Ovary (tissue), 10 donors: ENCODE results near the gene NCAPH2. TPM values are rescaled to one million over a fixed set of nuclear protein-coding genes. Genes with fewer than 3 reads are reported as not detected.

Experiments used
- DNase-seq, 5 donors: peaks; one replicate each; pipeline ENCODE4 v3.0.0-alpha.2; 2019 to 2020
- H3K27ac ChIP-seq, 2 donors: fragments of 200-600 bp; one replicate each; pipeline versions ENCODE4 v1.5.1 to v1.8.0; 2019 to 2022
- H3K27me3 ChIP-seq: fragments of 200-600 bp; one replicate; pipeline ENCODE4 v1.8.0; 2022
- H3K36me3 ChIP-seq: fragments of 200-600 bp; sonication (generic); one replicate; pipeline ENCODE4 v1.5.1; 2019
- H3K4me1 ChIP-seq: one replicate; pipeline ENCODE4 v1.8.1; 2013; ENCODE audit warnings: mild to moderate bottlenecking, moderate library complexity; ENCODE audit not compliant: insufficient read depth
- H3K4me3 ChIP-seq: fragments of 200-600 bp; sonication (generic); one replicate; pipeline ENCODE4 v1.5.1; 2017
- H3K9me3 ChIP-seq, 2 donors: fragments of 200-600 bp in 1 of 2; sonication (generic) in 1 of 2; one replicate each; pipeline versions ENCODE4 v1.5.1 to v1.8.1; 2013 to 2019; ENCODE audit warnings: mild to moderate bottlenecking in 1 of 2, moderate library complexity in 1 of 2
- CTCF ChIP-seq, 3 donors: fragments of 450-650 bp in 2 of 3; fragments of 200-600 bp in 1 of 3; IDR thresholded peaks; one replicate each; pipeline versions ENCODE4 v1.5.1 to v1.8.0; 2016 to 2022; ENCODE audit warnings: antibody characterized with exemption in 3 of 3, mild to moderate bottlenecking in 1 of 3
- EP300 ChIP-seq: sonication (generic); formaldehyde crosslinking; IDR thresholded peaks from one replicate; pipeline ENCODE4 v1.6.1; 2017; ENCODE audit warnings: antibody characterized with exemption
- POLR2A ChIP-seq: fragments of 450-650 bp; IDR thresholded peaks from one replicate; pipeline ENCODE4 v1.6.1; 2017; ENCODE audit warnings: antibody characterized with exemption, mild to moderate bottlenecking, moderate library complexity
- whole genome bisulfite sequencing, 3 donors: extraction: QIAGEN DNeasy Blood & Tissue Kit in 1 of 3; methylation state at CpG; one replicate each; pipeline versions ENCODE4 v1.1.5 to v1.1.7; 2013 to 2017; 5-methylcytosine and 5-hydroxymethylcytosine counted together
- intact Hi-C, 4 donors: fragments of 100-400 bp; cut with DNase I; formaldehyde crosslinking; loops; one replicate each; pipeline versions ENCODE4 v1.11.0 to v1.15.1; 2022 to 2023
- long read RNA-seq, 3 donors: library from polyadenylated mRNA in 2 of 3; unstranded in 2 of 3; transcript quantifications; one replicate each; pipeline ENCODE4 v2.0.0 and lab custom pipeline, GENCODE V29; 2021 to 2026
- polyA plus RNA-seq, 2 donors: library from polyadenylated mRNA; stranded (reverse); fragments of 200-250 nt in 1 of 2; fragments of 350-450 nt in 1 of 2; fragmentation: Illumina TruSeq in 1 of 2; extraction: RNeasy Lipid Tissue Mini Kit (QIAGEN cat#74804) in 1 of 2; gene quantifications; one replicate each; pipeline ENCODE4 v1.2.3, GENCODE V29; 2013 to 2014
- total RNA-seq, 7 donors: library from RNA; depleted of rRNA in 2 of 7; stranded (reverse); fragments of >200 nt in 2 of 7; fragmentation: NEBNext Ultra II Directional in 3 of 7; extraction: Animal tissue kit (Norgen Biotek cat#: 25700) in 3 of 7; gene quantifications; one replicate each; pipeline versions ENCODE4 v1.1.0 to v1.2.4, GENCODE V29; 2016 to 2023
- donor health status: DM: no; HTN: no; CAD: no; lungs with moderate emphysema.
- donor health status: DM: no; HTN: no; CAD: no.
- donor health status: Bipolar disorder and iron deficiency.
- donor health status: DM: yes; HTN: yes; CAD: no.
- donor health status: DM: no; HTN: no; CAD: no.
- donor health status: DM: yes; HTN: yes; CAD: no.

NCAPH2 gene
- 10 to 100 TPM; 37.1 to 61.5 (median 53.7) TPM for total RNA-seq
- 10 to 100 TPM; 11.5 to 49.0 TPM for polyA plus RNA-seq
- long read RNA-seq, donor 1, transcript NCAPH2-201 (20 exons, 1,996 nt): minor isoform, 39 of 404 reads
- long read RNA-seq, donor 1, transcript NCAPH2-205 (20 exons, 2,037 nt): major isoform, 262 of 404 reads
- long read RNA-seq, donor 1, partial matches to known transcripts: 26 of 404 reads
- long read RNA-seq, donor 1, other reads (novel, unspliced or antisense): 76 of 404 reads
- long read RNA-seq, donor 2, transcript NCAPH2-205 (20 exons, 2,037 nt): major isoform, 7 of 57 reads
- long read RNA-seq, donor 2, partial matches to known transcripts: 48 of 57 reads
- long read RNA-seq, donor 2, other reads (novel, unspliced or antisense): 0 of 57 reads
- long read RNA-seq, donor 3, transcript NCAPH2-205 (20 exons, 2,037 nt): major isoform, 73 of 139 reads
- long read RNA-seq, donor 3, transcript NCAPH2-201 (20 exons, 1,996 nt): minor isoform, 6 of 139 reads
- long read RNA-seq, donor 3, partial matches to known transcripts: 10 of 139 reads
- long read RNA-seq, donor 3, other reads (novel, unspliced or antisense): 49 of 139 reads

- no peaks in the 10 kb centered on the region for H3K27me3 ChIP-seq
- peak within 1 kb of the TSS; percentile 81 for H3K4me3 ChIP-seq
- H3K27ac ChIP-seq: peak within 1 kb of the TSS; percentile 61 to 94
- H3K4me1 ChIP-seq: peaks cover 13% of the 10 kb centered on the region
- no peaks in the 10 kb centered on the region for H3K36me3 ChIP-seq
- WGBS, 3 donors: 0% methylated on average over 52 to 76 of the region's 76 CpGs
- peak; percentile 95 to 98 (median 97) for DNase-seq
- no peak for TF ChIP-seq EP300
- peak in 2 of 3 donors; percentile 19 to 40 for TF ChIP-seq CTCF (IDR thresholded peaks at IDR 0.05)
- TF ChIP-seq POLR2A: peak; percentile 94
- H3K9me3 ChIP-seq: no peaks in the 10 kb centered on the region
- intact Hi-C loops: loop anchor here in 1 of 4 donors (10.0 kb wide), 1 partner anchor 263 kb away; the partner anchor contains the start of gene TUBGCP6
Observed at GRCh38 chr22:50507991-50508884, at the start of gene NCAPH2. TSS of gene NCAPH2 (plus strand) at chr22:50508224. CDS start at chr22:50508338, 114 bp downstream.

- H3K9me3 ChIP-seq: no peaks in the 10 kb centered on the region
- WGBS, 3 donors: 78 to 86% (median 84%) methylated on average over 22 of the region's 22 CpGs
- no peak overlapping the region for H3K4me3 ChIP-seq
- H3K4me1 ChIP-seq: no peaks in the 10 kb centered on the region
- DNase-seq: no peak
- H3K36me3 ChIP-seq: no peaks in the 10 kb centered on the region
- TF ChIP-seq EP300 (no peak), POLR2A (no peak), CTCF (IDR thresholded peaks at IDR 0.05) (no peak)
- no peaks in the 10 kb centered on the region for H3K27me3 ChIP-seq
- intact Hi-C loops: no loop called here
- no peak overlapping the region for H3K27ac ChIP-seq
Observed at GRCh38 chr22:50459016-50459415, 49.0 kb upstream of the NCAPH2 start.

- 89 to 94% (median 90%) methylated on average over 41 of the region's 41 CpGs for WGBS, 3 donors
- DNase-seq: no peak
- Histone ChIP-seq H3K4me1 (no peaks in the 10 kb centered on the region), H3K36me3 (no peaks in the 10 kb centered on the region), H3K27me3 (no peaks in the 10 kb centered on the region), H3K9me3 (no peaks in the 10 kb centered on the region), H3K27ac (no peak overlapping the region), H3K4me3 (no peak overlapping the region)
- TF ChIP-seq POLR2A: no peak
- TF ChIP-seq CTCF (IDR thresholded peaks at IDR 0.05): no peak
- no peak for TF ChIP-seq EP300
- intact Hi-C loops: no loop called here
Observed at GRCh38 chr22:50459496-50460140, 48.4 kb upstream of the NCAPH2 start.

- intact Hi-C loops: no loop called here
- whole genome bisulfite sequencing, 3 donors: 94 to 95% (median 95%) methylated on average over 17 of the region's 17 CpGs
Observed at GRCh38 chr22:50460938-50461337, 47.1 kb upstream of the NCAPH2 start.

More at GRCh38 chr22:50460938-50461337, 47.1 kb upstream of the NCAPH2 start:
- no peaks in the 10 kb centered on the region for H3K27me3 ChIP-seq
- no peaks in the 10 kb centered on the region for H3K9me3 ChIP-seq
- no peak for DNase-seq
- no peak overlapping the region for H3K4me3 ChIP-seq
- H3K36me3 ChIP-seq: no peaks in the 10 kb centered on the region
- no peak overlapping the region for H3K27ac ChIP-seq
- no peak for TF ChIP-seq CTCF (IDR thresholded peaks at IDR 0.05)
- TF ChIP-seq EP300: no peak
- TF ChIP-seq POLR2A: no peak
- no peaks in the 10 kb centered on the region for H3K4me1 ChIP-seq
